Astrocyte (in vitro differentiated cells and primary cell): ENCODE results near the gene CNEP1R1. TPM values are rescaled to one million over a fixed set of nuclear protein-coding genes. Genes with fewer than 3 reads are reported as not detected.

Experiments
- DNase-seq: peaks from one replicate; pipeline ENCODE4 v3.0.0-alpha.2; 2010; ENCODE audit warnings: low read depth
- FAIRE-seq: peaks from 2 replicates; lab custom pipeline; 2011; peaks lifted over from hg19 to GRCh38; lab: Jason Lieb, UNC
- H2AFZ ChIP-seq: 2 replicates; pipeline ENCODE4 v1.6.0; 2012; ENCODE audit warnings: low read depth, low read length, inconsistent platforms
- H3K27ac ChIP-seq: 2 replicates; pipeline ENCODE4 v1.5.1; 2011; ENCODE audit warnings: low read depth, low read length, inconsistent platforms
- H3K27me3 ChIP-seq: 2 replicates; pipeline ENCODE4 v1.6.0; 2011; ENCODE audit warnings: low read length, inconsistent platforms; ENCODE audit not compliant: insufficient read depth
- H3K36me3 ChIP-seq: 2 replicates; pipeline ENCODE4 v1.5.1; 2011; ENCODE audit warnings: low read length, inconsistent platforms; ENCODE audit not compliant: insufficient read depth
- H3K4me1 ChIP-seq: 2 replicates; pipeline ENCODE4 v1.5.1; 2011; ENCODE audit warnings: low read length, inconsistent platforms; ENCODE audit not compliant: insufficient read depth
- H3K4me2 ChIP-seq: 2 replicates; pipeline ENCODE4 v1.6.0; 2012; ENCODE audit warnings: low read length, inconsistent platforms
- H3K4me3 ChIP-seq: 2 replicates; pipeline ENCODE4 v1.5.1; 2011; ENCODE audit warnings: low read depth, mild to moderate bottlenecking, low read length, inconsistent platforms; ENCODE audit not compliant: insufficient read depth
- H3K79me2 ChIP-seq: 2 replicates; pipeline ENCODE4 v1.6.0; 2012; ENCODE audit warnings: mild to moderate bottlenecking, low read length, inconsistent platforms; ENCODE audit not compliant: insufficient read depth
- H3K9ac ChIP-seq: 2 replicates; pipeline ENCODE4 v1.6.0; 2012; ENCODE audit warnings: mild to moderate bottlenecking, low read length, inconsistent platforms
- H3K9me3 ChIP-seq: 2 replicates; pipeline ENCODE4 v1.5.1; 2012; ENCODE audit warnings: low read depth, mild to moderate bottlenecking, low read length, inconsistent platforms; ENCODE audit not compliant: insufficient read depth
- H4K20me1 ChIP-seq: 2 replicates; pipeline ENCODE4 v1.6.0; 2012; ENCODE audit warnings: low read length, inconsistent platforms; ENCODE audit not compliant: insufficient read depth
- H3K27ac Mint-ChIP-seq: one replicate; pipeline ENCODE4 v1.8.0; 2021; ENCODE audit warnings: mild to moderate bottlenecking, mixed read lengths; ENCODE audit not compliant: unreplicated experiment
- H3K27me3 Mint-ChIP-seq: one replicate; pipeline ENCODE4 v1.8.0; 2021; ENCODE audit warnings: low read depth, mixed read lengths; ENCODE audit not compliant: unreplicated experiment
- H3K36me3 Mint-ChIP-seq: one replicate; pipeline ENCODE4 v1.8.0; 2021; ENCODE audit warnings: low read depth, mixed read lengths; ENCODE audit not compliant: unreplicated experiment
- H3K4me1 Mint-ChIP-seq: one replicate; pipeline ENCODE4 v1.8.0; 2021; ENCODE audit warnings: low read depth, mixed read lengths; ENCODE audit not compliant: unreplicated experiment
- H3K4me3 Mint-ChIP-seq: one replicate; pipeline ENCODE4 v1.8.0; 2021; ENCODE audit warnings: mild to moderate bottlenecking, moderate library complexity, mixed read lengths; ENCODE audit not compliant: unreplicated experiment
- H3K9me3 Mint-ChIP-seq: one replicate; pipeline ENCODE4 v1.8.0; 2021; ENCODE audit warnings: mild to moderate bottlenecking, mixed read lengths; ENCODE audit not compliant: unreplicated experiment
- CTCF ChIP-seq: IDR thresholded peaks from 2 replicates; pipeline ENCODE4 v1.5.1; 2011; ENCODE audit warnings: low read depth, mild to moderate bottlenecking, inconsistent platforms, low read length, moderate library complexity; ENCODE audit not compliant: insufficient read depth
- EZH2 ChIP-seq: IDR thresholded peaks from 2 replicates; pipeline ENCODE4 v1.6.1; 2012; ENCODE audit warnings: mild to moderate bottlenecking, low read length, inconsistent platforms; ENCODE audit not compliant: insufficient read depth
- total RNA-seq: library from RNA; stranded (reverse); gene quantifications from 2 replicates; pipeline ENCODE4 v1.2.1, GENCODE V29; 2021

Gene CNEP1R1
- total RNA-seq, 1 donor from 2014 or later = 31.1 TPM

- Mint-ChIP-seq H3K9me3 (no peaks in the 10 kb centered on the region), H3K27ac (peak overlapping the region; percentile 77), H3K36me3 (peaks cover 19% of the 10 kb centered on the region), H3K4me1 (peaks cover 7% of the 10 kb centered on the region), H3K27me3 (no peaks in the 10 kb centered on the region), H3K4me3 (no peak overlapping the region)
- Histone ChIP-seq H3K9me3 (no peaks in the 10 kb centered on the region), H3K9ac (no peak overlapping the region), H3K79me2 (peaks cover 10% of the 10 kb centered on the region), H3K4me2 (no peak overlapping the region), H3K27ac (no peak overlapping the region), H3K27me3 (no peaks in the 10 kb centered on the region), H3K36me3 (peaks cover 41% of the 10 kb centered on the region), H3K4me1 (no peaks in the 10 kb centered on the region), H3K4me3 (no peak overlapping the region), H4K20me1 (peaks cover 6% of the 10 kb centered on the region), H2AFZ (no peak overlapping the region)
- no peak for DNase-seq
- no peak for FAIRE-seq
- TF ChIP-seq CTCF (no peak), EZH2 (no peak)
Measured at GRCh38 chr16:50079397-50080140, 54.5 kb downstream of the CNEP1R1 start.

- no peak for TF ChIP-seq EZH2
- no peak for TF ChIP-seq CTCF
- Histone ChIP-seq H3K36me3 (peaks cover 47% of the 10 kb centered on the region), H3K27ac (no peak overlapping the region), H3K9me3 (no peaks in the 10 kb centered on the region), H4K20me1 (peaks cover 6% of the 10 kb centered on the region), H3K4me3 (no peak overlapping the region), H2AFZ (no peak overlapping the region), H3K79me2 (peaks cover 10% of the 10 kb centered on the region), H3K27me3 (no peaks in the 10 kb centered on the region), H3K9ac (no peak overlapping the region), H3K4me1 (no peaks in the 10 kb centered on the region), H3K4me2 (no peak overlapping the region)
- no peaks in the 10 kb centered on the region for H3K9me3 Mint-ChIP-seq
- no peak overlapping the region for H3K4me3 Mint-ChIP-seq
- DNase-seq (no peak), FAIRE-seq (no peak)
- H3K27ac Mint-ChIP-seq = no peak overlapping the region
- peaks cover 7% of the 10 kb centered on the region for H3K4me1 Mint-ChIP-seq
- peaks cover 24% of the 10 kb centered on the region for H3K36me3 Mint-ChIP-seq
- no peaks in the 10 kb centered on the region for H3K27me3 Mint-ChIP-seq
Measured at GRCh38 chr16:50081428-50082018, 56.5 kb downstream of the CNEP1R1 start.

GRCh38 chr16:50083996-50084395, 59.0 kb downstream of the CNEP1R1 start:
- Mint-ChIP-seq H3K4me3 (no peak overlapping the region), H3K36me3 (peaks cover 34% of the 10 kb centered on the region), H3K27me3 (no peaks in the 10 kb centered on the region), H3K4me1 (peaks cover 7% of the 10 kb centered on the region), H3K9me3 (no peaks in the 10 kb centered on the region), H3K27ac (no peak overlapping the region)
- Histone ChIP-seq H3K27ac (no peak overlapping the region), H3K79me2 (peaks cover 10% of the 10 kb centered on the region), H3K4me1 (no peaks in the 10 kb centered on the region), H2AFZ (no peak overlapping the region), H3K36me3 (peaks cover 32% of the 10 kb centered on the region), H3K9ac (no peak overlapping the region), H3K27me3 (no peaks in the 10 kb centered on the region), H3K4me2 (no peak overlapping the region), H3K4me3 (no peak overlapping the region), H3K9me3 (no peaks in the 10 kb centered on the region), H4K20me1 (peaks cover 6% of the 10 kb centered on the region)
- DNase-seq (no peak), FAIRE-seq (no peak)
- TF ChIP-seq CTCF (no peak), EZH2 (no peak)
